GM12878 (cell line): Measurements from ENCODE around the gene ITSN1. TPM values are rescaled to one million over a fixed set of nuclear protein-coding genes. Genes with fewer than 3 reads are reported as not detected.

ENCODE experiments used
- ATAC-seq: fragments of 200-7000 bp; cut with Tn5 transposase; 3 replicates; pipeline ENCODE4 v1.9.1; 2020; ENCODE audit warnings: mild to moderate bottlenecking, moderate library complexity
- BruUV-seq: library from RNA; stranded (reverse); fragments of 400-500 nt; replicated peaks from 2 replicates; lab custom pipeline; 2021; lab: Mats Ljungman, UMichigan
- CTCF ChIA-PET: fragments of 300-600 bp; sonication (Branson Sonifier 250); formaldehyde crosslinking; extraction: SDS; loops from one replicate; lab custom pipeline; 2021; ENCODE audit warnings: inconsistent platforms; lab: Yijun Ruan, JAX
- POLR2A ChIA-PET: fragments of 350-600 bp; formaldehyde crosslinking; extraction: SDS; loops from one replicate; lab custom pipeline; 2021; ENCODE audit warnings: inconsistent platforms; lab: Charles Lee
- RAD21 ChIA-PET: fragments of 300-600 bp; sonication (Branson Sonifier 250); formaldehyde crosslinking; loops from one replicate; lab custom pipeline; 2023; ENCODE audit warnings: antibody characterized with exemption; ENCODE audit not compliant: unreplicated experiment; lab: Charles Lee
- SMC1A ChIA-PET: fragments of 300-600 bp; sonication (Branson Sonifier 250); formaldehyde crosslinking; loops from one replicate; lab custom pipeline; 2023; ENCODE audit not compliant: unreplicated experiment, uncharacterized antibody; lab: Charles Lee
- DNase-seq: peaks from one replicate; pipeline ENCODE4 v3.0.0-alpha.2; 2011; ENCODE audit warnings: low read depth, low spot score
- FAIRE-seq: peaks from 3 replicates; lab custom pipeline; 2011; peaks lifted over from hg19 to GRCh38; lab: Jason Lieb, UNC
- H2AFZ ChIP-seq: 2 replicates; pipeline ENCODE4 v1.6.0; 2011; ENCODE audit warnings: low read depth, low read length, control low read depth; ENCODE audit not compliant: control insufficient read depth
- H3K27ac ChIP-seq: 2 replicates; pipeline ENCODE4 v1.5.1; 2011; ENCODE audit warnings: control low read depth; ENCODE audit not compliant: control insufficient read depth, insufficient read depth
- H3K27me3 ChIP-seq, 2 experiments: replicated peaks in 1 of 2; 2 replicates each; pipeline versions ENCODE4 v1.6.0 to v1.6.1; 2011; ENCODE audit warnings: low read length in 1 of 2; ENCODE audit not compliant: control insufficient read depth in 2 of 2, insufficient read depth in 2 of 2
- H3K36me3 ChIP-seq, 2 experiments: 2 replicates each; pipeline ENCODE4 v1.5.1; 2011; ENCODE audit warnings: low read length in 1 of 2; ENCODE audit not compliant: control insufficient read depth in 2 of 2, insufficient read depth in 2 of 2
- H3K4me1 ChIP-seq: 2 replicates; pipeline ENCODE4 v1.6.1; 2011; ENCODE audit warnings: mild to moderate bottlenecking, low read length, moderate library complexity, mixed read lengths; ENCODE audit not compliant: control insufficient read depth, insufficient read depth
- H3K4me2 ChIP-seq: 2 replicates; pipeline ENCODE4 v1.6.0; 2011; ENCODE audit warnings: control low read depth; ENCODE audit not compliant: control insufficient read depth, insufficient read depth
- H3K4me3 ChIP-seq: fragments of 200-600 bp; sonication (generic); 2 replicates; pipeline ENCODE4 v1.5.1; 2016
- H3K79me2 ChIP-seq: 2 replicates; pipeline ENCODE4 v1.6.0; 2011; ENCODE audit warnings: low read length; ENCODE audit not compliant: control insufficient read depth, insufficient read depth
- H3K9ac ChIP-seq: 2 replicates; pipeline ENCODE4 v1.8.0; 2011; ENCODE audit warnings: low read length, control low read depth, mixed read lengths; ENCODE audit not compliant: control insufficient read depth, insufficient read depth
- H3K9me3 ChIP-seq: replicated peaks from 3 replicates; pipeline ENCODE4 v1.5.1; 2011; ENCODE audit warnings: mild to moderate bottlenecking, low read length; ENCODE audit not compliant: control insufficient read depth, insufficient read depth
- H4K20me1 ChIP-seq: 2 replicates; pipeline ENCODE4 v1.6.0; 2011; ENCODE audit not compliant: control insufficient read depth, insufficient read depth
- BHLHE40 ChIP-seq, 2 experiments: fragments of 450-650 bp in 1 of 2; IDR thresholded peaks; 2 replicates each; pipeline ENCODE4 v1.6.1; 2011 to 2017; ENCODE audit warnings: low read depth in 2 of 2, borderline replicate concordance in 1 of 2, improper control_type of control experiment in 1 of 2, low read length in 1 of 2, mild to moderate bottlenecking in 1 of 2
- BRCA1 ChIP-seq: IDR thresholded peaks from 2 replicates; pipeline ENCODE4 v1.6.1; 2011; ENCODE audit warnings: low read depth, low read length, improper control_type of control experiment
- CBFB ChIP-seq: IDR thresholded peaks from 2 replicates; pipeline ENCODE4 v1.6.1; 2016; ENCODE audit warnings: antibody characterized with exemption, low read depth
- CEBPB ChIP-seq, 2 experiments: fragments of 150-350 bp in 1 of 2; IDR thresholded peaks; 2 replicates each; pipeline ENCODE4 v1.6.1; 2012 to 2014; ENCODE audit warnings: low read depth in 2 of 2, low read length in 2 of 2, borderline replicate concordance in 1 of 2, inconsistent platforms in 1 of 2
- CHD4 ChIP-seq: fragments of 200-600 bp; sonication (generic); IDR thresholded peaks from 2 replicates; pipeline ENCODE4 v1.6.1; 2016; ENCODE audit warnings: mild to moderate bottlenecking
- EED ChIP-seq: sonication (generic); IDR thresholded peaks from 2 replicates; pipeline ENCODE4 v1.6.1; 2016; ENCODE audit warnings: antibody characterized with exemption, low read depth
- ESRRA ChIP-seq: IDR thresholded peaks from 2 replicates; pipeline ENCODE4 v1.6.1; 2012; ENCODE audit warnings: mild to moderate bottlenecking, low read length, improper control_type of control experiment
- HCFC1 ChIP-seq: fragments of 150-350 bp; IDR thresholded peaks from 2 replicates; pipeline ENCODE4 v1.6.1; 2014; ENCODE audit warnings: low read length
- MEF2B ChIP-seq: fragments of 450-650 bp; IDR thresholded peaks from 2 replicates; pipeline ENCODE4 v1.6.1; 2018; ENCODE audit warnings: mild to moderate bottlenecking, moderate library complexity; ENCODE audit not compliant: partially characterized antibody, poor library complexity, severe bottlenecking
- NKRF ChIP-seq: fragments of 450-650 bp; conservative IDR thresholded peaks from 2 replicates; pipeline ENCODE4 v1.6.1; 2017; ENCODE audit warnings: mild to moderate bottlenecking, moderate library complexity
- PAX8 ChIP-seq: fragments of 450-650 bp; IDR thresholded peaks from 2 replicates; pipeline ENCODE4 v1.6.1; 2017; ENCODE audit warnings: mild to moderate bottlenecking, moderate library complexity
- RAD21 ChIP-seq: IDR thresholded peaks from 2 replicates; pipeline ENCODE4 v1.6.1; 2011; ENCODE audit warnings: mild to moderate bottlenecking, low read depth, low read length, moderate library complexity; ENCODE audit not compliant: insufficient read depth
- RB1 ChIP-seq: fragments of 450-650 bp; formaldehyde crosslinking; IDR thresholded peaks from 2 replicates; pipeline ENCODE4 v1.6.1; 2017; ENCODE audit warnings: mild to moderate bottlenecking, borderline replicate concordance
- RCOR1 ChIP-seq: conservative IDR thresholded peaks from 2 replicates; pipeline ENCODE4 v1.6.1; 2012; ENCODE audit warnings: low read depth, low read length, improper control_type of control experiment
- SMAD5 ChIP-seq: IDR thresholded peaks from 2 replicates; pipeline ENCODE4 v1.6.1; 2016; ENCODE audit warnings: antibody characterized with exemption, low read depth
- STAT1 ChIP-seq: fragments of 450-650 bp; conservative IDR thresholded peaks from 2 replicates; pipeline ENCODE4 v1.6.1; 2014; ENCODE audit warnings: antibody characterized with exemption, mild to moderate bottlenecking
- WRNIP1 ChIP-seq: IDR thresholded peaks from 2 replicates; pipeline ENCODE4 v1.6.1; 2011; ENCODE audit warnings: low read depth, low read length, improper control_type of control experiment, borderline replicate concordance
- YBX1 ChIP-seq: fragments of 450-650 bp; IDR thresholded peaks from 2 replicates; pipeline ENCODE4 v1.6.1; 2016; ENCODE audit warnings: antibody characterized with exemption
- ZBTB40 ChIP-seq: fragments of 450-650 bp; IDR thresholded peaks from 2 replicates; pipeline ENCODE4 v1.6.1; 2016; ENCODE audit warnings: mild to moderate bottlenecking, moderate library complexity, borderline replicate concordance
- ZNF384 ChIP-seq: IDR thresholded peaks from 2 replicates; pipeline ENCODE4 v1.6.1; 2012; ENCODE audit warnings: low read depth, mild to moderate bottlenecking, low read length, improper control_type of control experiment, borderline replicate concordance
- WGBS: methylation state at CpG from one replicate; pipeline ENCODE4 v1.1.6; 2016; ENCODE audit warnings: low lambda C conversion rate; ENCODE audit not compliant: insufficient replicate concordance, insufficient coverage; ENCODE audit errors: missing lambda C conversion rate; 5-methylcytosine and 5-hydroxymethylcytosine counted together
- in situ Hi-C: fragments of 300-500 bp; cut with MboI; formaldehyde crosslinking; loops from 9 replicates; pipeline ENCODE4 v1.14.3; 2018; ENCODE audit warnings: mixed read lengths
- intact Hi-C: fragments of 100-400 bp; cut with micrococcal nuclease; formaldehyde crosslinking; loops from one replicate; pipeline ENCODE4 v1.14.2; 2022; ENCODE audit not compliant: unreplicated experiment
- polyA plus RNA-seq, 11 experiments: library from polyadenylated mRNA; depleted of rRNA in 4 of 11; unstranded in 6 of 11; stranded (reverse) in 5 of 11; fragments of >200 nt; fragmentation: Nextera tagmentation in 4 of 11; fragmentation: Illumina TruSeq in 1 of 11; extraction: Ambion mirVana in 4 of 11; extraction: Trizol in 1 of 11; gene quantifications; 1 replicate in 1 of 11; 2 replicates in 10 of 11; pipeline versions ENCODE4 v1.2.1 to v1.2.3, GENCODE V29; 2011 to 2016; ENCODE audit warnings: inconsistent platforms in 2 of 11, missing spikeins in 2 of 11, low read depth in 1 of 11
- total RNA-seq, 4 experiments: library from RNA; depleted of rRNA in 3 of 4; stranded (reverse); fragments of >200 nt in 3 of 4; fragmentation: Illumina TruSeq in 1 of 4; extraction: Trizol in 1 of 4; gene quantifications; 2 replicates each; pipeline versions ENCODE4 v1.2.1 to v1.2.3, GENCODE V29; 2013 to 2021

Gene ITSN1
- total and polyA plus RNA-seq, 10 of the 15 experiments (the other 5 are each of a cell fraction or from before 2014, with no cell fraction given) = 0.89 to 10.6 (median 4.8) TPM

- RAD21 ChIA-PET = no interaction called here
- H3K79me2 ChIP-seq = no peaks in the 10 kb centered on the region
- H2AFZ ChIP-seq = no peak overlapping the region
- H3K9ac ChIP-seq = no peak overlapping the region
- H3K4me1 ChIP-seq = no peaks in the 10 kb centered on the region
- intact Hi-C loops (no loop called here), in situ Hi-C loops (no loop called here)
- DNase-seq = no peak
- no TSS peak for BruUV-seq
- H3K27ac ChIP-seq = no peak overlapping the region
- FAIRE-seq = no peak
- ATAC-seq = no peak
- POLR2A ChIA-PET = no interaction called here
- H3K4me2 ChIP-seq = no peak overlapping the region
- no peaks in the 10 kb centered on the region for H3K9me3 ChIP-seq
- H4K20me1 ChIP-seq = no peaks in the 10 kb centered on the region
- CTCF ChIA-PET = no interaction called here
- TF ChIP-seq WRNIP1 = no peak
- no peak for TF ChIP-seq ZBTB40
- TF ChIP-seq BRCA1 = no peak
- no peak for TF ChIP-seq CBFB
- no peak for TF ChIP-seq RB1
- TF ChIP-seq CEBPB (IDR thresholded peaks at IDR 0.05; ENCODE audit: borderline replicate concordance in 1 of 2, low read depth in 2 of 2, low read length in 2 of 2) = no peak
- TF ChIP-seq CHD4 = no peak
- no peak for TF ChIP-seq BHLHE40 (IDR thresholded peaks at IDR 0.05; ENCODE audit: borderline replicate concordance in 1 of 2, low read depth in 2 of 2, low read length in 1 of 2)
- no peak for TF ChIP-seq STAT1
- TF ChIP-seq MEF2B = no peak
- TF ChIP-seq PAX8 = no peak
- no peak for TF ChIP-seq EED
- TF ChIP-seq NKRF = no peak
- no peak for TF ChIP-seq HCFC1
- TF ChIP-seq RCOR1 = no peak
- no peak for TF ChIP-seq YBX1
- TF ChIP-seq RAD21 = no peak
- TF ChIP-seq SMAD5 = no peak
- TF ChIP-seq ESRRA = no peak
- TF ChIP-seq ZNF384 = no peak
- no peak overlapping the region for H3K4me3 ChIP-seq
- no peaks in the 10 kb centered on the region for H3K27me3 ChIP-seq
- 51% methylated on average over 6 of the region's 6 CpGs for WGBS
- SMC1A ChIA-PET = no interaction called here
- H3K36me3 ChIP-seq = no peaks in the 10 kb centered on the region
These were observed 175.6 kb downstream of the ITSN1 start for GRCh38 chr21:33817663-33818451.
